CD4-positive, alpha-beta T cell (primary cell): ENCODE results near the gene SLC26A2. TPM values are rescaled to one million over a fixed set of nuclear protein-coding genes. Genes with fewer than 3 reads are reported as not detected.

Experiments
- ATAC-seq: fragments of 200-7000 bp; cut with Tn5 transposase; one replicate; pipeline ENCODE4 v1.10.0; 2022; ENCODE audit warnings: mild to moderate bottlenecking; ENCODE audit not compliant: poor library complexity
- CTCF ChIA-PET: fragments of 350-600 bp; sonication (Branson Sonifier 250); formaldehyde crosslinking; loops from one replicate; lab custom pipeline; 2021; ENCODE audit warnings: antibody characterized with exemption, inconsistent platforms; lab: Charles Lee
- POLR2A ChIA-PET: fragments of 350-600 bp; sonication (Branson Sonifier 250); formaldehyde crosslinking; loops from one replicate; lab custom pipeline; 2021; ENCODE audit warnings: antibody characterized with exemption, inconsistent platforms; lab: Charles Lee
- DNase-seq, 14 experiments: peaks; one replicate each; pipeline ENCODE4 v3.0.0-alpha.2; 2013 to 2020; ENCODE audit warnings: mixed read lengths in 2 of 14
- H3K27ac ChIP-seq, 2 donors: one replicate each; pipeline versions ENCODE4 v1.5.1 to v1.7.0; 2013; ENCODE audit warnings: low read length in 2 of 2, low read depth in 1 of 2, mild to moderate bottlenecking in 1 of 2
- H3K27me3 ChIP-seq, 2 experiments: 1 replicate in 1 of 2; 2 replicates in 1 of 2; pipeline versions ENCODE4 v1.6.1 to v1.7.0; 2013; ENCODE audit warnings: low read length in 2 of 2, control low read depth in 1 of 2, mild to moderate bottlenecking in 1 of 2, moderate library complexity in 1 of 2; ENCODE audit not compliant: insufficient read depth in 2 of 2, control insufficient read depth in 1 of 2
- H3K36me3 ChIP-seq: one replicate; pipeline ENCODE4 v1.6.1; 2013; ENCODE audit warnings: low read length, control low read depth; ENCODE audit not compliant: insufficient read depth
- H3K4me1 ChIP-seq: one replicate; pipeline ENCODE4 v1.6.1; 2013; ENCODE audit warnings: low read length, control low read depth; ENCODE audit not compliant: insufficient read depth
- H3K4me3 ChIP-seq: one replicate; pipeline ENCODE4 v1.5.1; 2013; ENCODE audit warnings: mild to moderate bottlenecking, low read length, moderate library complexity
- H3K9me3 ChIP-seq, 2 experiments: 1 replicate in 1 of 2; 2 replicates in 1 of 2; pipeline versions ENCODE4 v1.6.1 to v1.7.0; 2013; ENCODE audit warnings: low read length in 2 of 2, mild to moderate bottlenecking in 2 of 2, control low read depth in 1 of 2, moderate library complexity in 1 of 2; ENCODE audit not compliant: control insufficient read depth in 1 of 2, insufficient read depth in 1 of 2
- H3K27ac Mint-ChIP-seq: one replicate; pipeline ENCODE4 v1.8.0; 2020; ENCODE audit warnings: mixed read lengths
- H3K27me3 Mint-ChIP-seq: one replicate; pipeline ENCODE4 v1.8.0; 2021; ENCODE audit warnings: mixed read lengths
- H3K36me3 Mint-ChIP-seq: one replicate; pipeline ENCODE4 v1.8.0; 2021; ENCODE audit warnings: low read depth, mixed read lengths
- H3K4me1 Mint-ChIP-seq: one replicate; pipeline ENCODE4 v1.8.0; 2021; ENCODE audit warnings: low read depth, mixed read lengths
- H3K4me3 Mint-ChIP-seq: one replicate; pipeline ENCODE4 v1.8.0; 2020; ENCODE audit warnings: mild to moderate bottlenecking, mixed read lengths
- H3K9me3 Mint-ChIP-seq: one replicate; pipeline ENCODE4 v1.8.0; 2020; ENCODE audit warnings: mixed read lengths
- CTCF ChIP-seq: fragments of 200-600 bp; IDR thresholded peaks from one replicate; pipeline ENCODE4 v1.8.0; 2022; ENCODE audit warnings: antibody characterized with exemption, mild to moderate bottlenecking
- intact Hi-C, 2 experiments: fragments of 100-400 bp; cut with DNase I in 1 of 2; cut with micrococcal nuclease in 1 of 2; formaldehyde crosslinking; loops; one replicate each; pipeline versions ENCODE4 v1.15.1 to v1.9.0; 2023 to 2025; cut with DNase I, micrococcal nuclease
- total RNA-seq, 174 experiments: library from RNA in 2 of 174; stranded (reverse) in 2 of 174; gene quantifications; one replicate each; pipeline ENCODE4 v1.2.3 and lab custom pipeline; 2021 to 2026

The SLC26A2 gene
- total RNA-seq, 2 experiments from 2014 or later, result 2.8 to 4.2 TPM

- no peak overlapping the region for H3K27ac ChIP-seq
- CTCF ChIA-PET, result interaction anchor here (1.3 to 1.6 kb wide), 2 partner anchors 36 to 161 kb away, joined by 5 to 8 read pairs; no protein-coding TSS in a partner anchor
- Mint-ChIP-seq H3K27me3 (no peaks in the 10 kb centered on the region), H3K36me3 (peaks cover 17% of the 10 kb centered on the region), H3K4me1 (peaks cover 18% of the 10 kb centered on the region), H3K4me3 (no peak overlapping the region), H3K9me3 (no peaks in the 10 kb centered on the region), H3K27ac (no peak overlapping the region)
- no peaks in the 10 kb centered on the region for H3K27me3 ChIP-seq
- intact Hi-C loops, result loop anchor here in 1 of 2 experiments (5.0 to 10.0 kb wide), 3 partner anchors 359 to 1611 kb away; partner anchors contain the start of genes FBXO38 and TCOF1
- H3K4me1 ChIP-seq, result peaks cover 12% of the 10 kb centered on the region
- DNase-seq (no peak), ATAC-seq (no peak)
- H3K9me3 ChIP-seq, result no peaks in the 10 kb centered on the region
- no peak overlapping the region for H3K4me3 ChIP-seq
- TF ChIP-seq CTCF, result no peak
- no peaks in the 10 kb centered on the region for H3K36me3 ChIP-seq
- POLR2A ChIA-PET, result no interaction called here
These were observed 35.0 kb downstream of the SLC26A2 start for GRCh38 chr5:149995385-149996204.

- no peak for ATAC-seq
- CTCF ChIA-PET, result interaction anchor here (1.1 to 1.6 kb wide), 3 partner anchors 34 to 162 kb away, joined by 3 to 8 read pairs (median 5); no protein-coding TSS in a partner anchor
- H3K4me1 ChIP-seq, result peaks cover 17% of the 10 kb centered on the region
- H3K9me3 ChIP-seq, result no peaks in the 10 kb centered on the region
- no peak overlapping the region for H3K4me3 Mint-ChIP-seq
- H3K4me1 Mint-ChIP-seq, result peaks cover 18% of the 10 kb centered on the region
- no peaks in the 10 kb centered on the region for H3K9me3 Mint-ChIP-seq
- H3K27me3 Mint-ChIP-seq, result no peaks in the 10 kb centered on the region
- H3K36me3 Mint-ChIP-seq, result peaks cover 17% of the 10 kb centered on the region
- H3K4me3 ChIP-seq, result no peak overlapping the region
- no peaks in the 10 kb centered on the region for H3K36me3 ChIP-seq
- POLR2A ChIA-PET, result no interaction called here
- H3K27ac Mint-ChIP-seq, result peak overlapping the region; percentile 12
- no peak for TF ChIP-seq CTCF
- no peak overlapping the region for H3K27ac ChIP-seq
- no peak for DNase-seq
- no peaks in the 10 kb centered on the region for H3K27me3 ChIP-seq
- intact Hi-C loops, result loop anchor here in 1 of 2 experiments (5.0 to 10.0 kb wide), 3 partner anchors 358 to 1612 kb away; partner anchors contain the start of genes FBXO38 and TCOF1
These were observed 35.8 kb downstream of the SLC26A2 start for GRCh38 chr5:149996205-149996890.

GRCh38 chr5:149998281-149998680 lies 37.7 kb downstream of the SLC26A2 start:
- ChIA-PET CTCF (interaction anchor here (3.1 kb wide), 1 partner anchor 7 kb away, joined by 14 read pairs; no protein-coding TSS in a partner anchor), POLR2A (no interaction called here)
- H3K9me3 Mint-ChIP-seq, result no peaks in the 10 kb centered on the region
- H3K36me3 ChIP-seq, result no peaks in the 10 kb centered on the region
- peaks cover 37% of the 10 kb centered on the region for H3K4me1 Mint-ChIP-seq
- intact Hi-C loops, result loop anchor here in 1 of 2 experiments (5.0 to 10.0 kb wide), 3 partner anchors 357 to 1613 kb away; partner anchors contain the start of genes FBXO38 and TCOF1
- H3K4me3 Mint-ChIP-seq, result peak overlapping the region; percentile 91
- H3K27ac Mint-ChIP-seq, result peak overlapping the region; percentile 95
- no peak for ATAC-seq
- peaks cover 34% of the 10 kb centered on the region for H3K4me1 ChIP-seq
- H3K27me3 Mint-ChIP-seq, result no peaks in the 10 kb centered on the region
- H3K9me3 ChIP-seq, result no peaks in the 10 kb centered on the region
- no peak for DNase-seq
- H3K4me3 ChIP-seq, result no peak overlapping the region
- H3K36me3 Mint-ChIP-seq, result peaks cover 23% of the 10 kb centered on the region
- H3K27ac ChIP-seq, result no peak overlapping the region
- H3K27me3 ChIP-seq, result no peaks in the 10 kb centered on the region
- no peak for TF ChIP-seq CTCF
